ENCODE data around the gene CAMKK2.

DNA sequence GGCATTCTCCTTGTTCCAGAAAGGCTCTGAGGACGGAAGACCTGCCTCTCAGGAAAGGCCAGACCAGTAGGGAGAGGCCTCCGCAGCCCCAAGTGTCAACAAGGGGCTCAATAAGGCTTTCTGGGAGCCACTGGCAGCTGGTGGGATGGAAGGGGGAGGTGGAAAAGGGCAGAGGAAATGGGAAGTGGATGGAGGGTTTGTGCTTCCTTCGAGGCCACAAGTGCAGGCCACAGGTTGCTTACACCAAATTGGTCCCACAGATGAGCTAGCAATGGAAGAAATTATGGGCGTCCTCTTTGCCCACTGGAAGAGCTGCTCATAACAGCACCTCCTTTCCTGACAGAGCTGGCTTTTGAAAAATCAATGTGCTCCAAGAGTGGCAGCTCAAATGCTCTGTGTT lies 58.4 kb downstream of the CAMKK2 start:
- TF ChIP-seq ESRRA (IDR thresholded peaks at IDR 0.05; ENCODE audit: borderline replicate concordance, low read depth) (no peak), ILF3 (IDR thresholded peaks at IDR 0.05; ENCODE audit: borderline replicate concordance) (no peak), ELF4 (CRISPR knock-in tag; IDR thresholded peaks at IDR 0.05) (no peak), TARDBP (IDR thresholded peaks at IDR 0.05) (no peak), CTCF (IDR thresholded peaks at IDR 0.05 in 2 of 3, conservative IDR thresholded peaks at IDR 0.05 in 1 of 3; ENCODE audit: insufficient read depth in 2 of 3, low read depth in 1 of 3, low read length in 3 of 3) (no peak), REST (IDR thresholded peaks at IDR 0.05; ENCODE audit: borderline replicate concordance) (no peak), REST (CRISPR knock-in tag; IDR thresholded peaks at IDR 0.05; ENCODE audit: low read depth) (no peak), CBFB (CRISPR knock-in tag; IDR thresholded peaks at IDR 0.05) (no peak), TFAM (CRISPR knock-in tag; conservative IDR thresholded peaks at IDR 0.05) (no peak), ZNF586 (CRISPR knock-in tag; conservative IDR thresholded peaks at IDR 0.05) (no peak)
- TF ChIP-seq, protein P1, sequence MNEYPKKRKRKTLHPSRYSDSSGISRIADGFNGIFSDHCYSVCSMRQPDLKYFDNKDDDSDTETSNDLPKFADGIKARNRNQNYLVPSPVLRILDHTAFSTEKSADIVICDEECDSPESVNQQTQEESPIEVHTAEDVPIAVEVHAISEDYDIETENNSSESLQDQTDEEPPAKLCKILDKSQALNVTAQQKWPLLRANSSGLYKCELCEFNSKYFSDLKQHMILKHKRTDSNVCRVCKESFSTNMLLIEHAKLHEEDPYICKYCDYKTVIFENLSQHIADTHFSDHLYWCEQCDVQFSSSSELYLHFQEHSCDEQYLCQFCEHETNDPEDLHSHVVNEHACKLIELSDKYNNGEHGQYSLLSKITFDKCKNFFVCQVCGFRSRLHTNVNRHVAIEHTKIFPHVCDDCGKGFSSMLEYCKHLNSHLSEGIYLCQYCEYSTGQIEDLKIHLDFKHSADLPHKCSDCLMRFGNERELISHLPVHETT (CRISPR knock-in tag; conservative IDR thresholded peaks at IDR 0.05 in 1 of 2, IDR thresholded peaks at IDR 0.05 in 1 of 2) = no peak
- TF ChIP-seq, protein P2, sequence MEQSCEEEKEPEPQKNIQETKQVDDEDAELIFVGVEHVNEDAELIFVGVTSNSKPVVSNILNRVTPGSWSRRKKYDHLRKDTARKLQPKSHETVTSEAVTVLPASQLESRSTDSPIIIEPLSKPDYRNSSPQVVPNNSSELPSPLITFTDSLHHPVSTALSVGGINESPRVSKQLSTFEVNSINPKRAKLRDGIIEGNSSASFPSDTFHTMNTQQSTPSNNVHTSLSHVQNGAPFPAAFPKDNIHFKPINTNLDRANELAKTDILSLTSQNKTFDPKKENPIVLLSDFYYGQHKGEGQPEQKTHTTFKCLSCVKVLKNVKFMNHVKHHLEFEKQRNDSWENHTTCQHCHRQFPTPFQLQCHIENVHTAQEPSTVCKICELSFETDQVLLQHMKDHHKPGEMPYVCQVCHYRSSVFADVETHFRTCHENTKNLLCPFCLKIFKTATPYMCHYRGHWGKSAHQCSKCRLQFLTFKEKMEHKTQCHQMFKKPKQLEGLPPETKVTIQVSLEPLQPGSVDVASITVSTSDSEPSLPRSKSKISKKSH (CRISPR knock-in tag; IDR thresholded peaks at IDR 0.05) = no peak

Measured in K562 (cell line).